GM21737 (cell line): ENCODE measurements around the gene CTSO.
"Not testable (repeated sequence)": the region's sequence is repeated elsewhere in the genome, so short reads cannot be mapped to it uniquely, and the experiment has no call there.

Experiments used
- ATAC-seq: cut with Tn5 transposase; IDR thresholded peaks from one replicate; pipeline ENCODE4 v1.9.1; 2021; ENCODE audit warnings: mild to moderate bottlenecking, moderate library complexity; ENCODE audit not compliant: unreplicated experiment

Gene CTSO

DNA sequence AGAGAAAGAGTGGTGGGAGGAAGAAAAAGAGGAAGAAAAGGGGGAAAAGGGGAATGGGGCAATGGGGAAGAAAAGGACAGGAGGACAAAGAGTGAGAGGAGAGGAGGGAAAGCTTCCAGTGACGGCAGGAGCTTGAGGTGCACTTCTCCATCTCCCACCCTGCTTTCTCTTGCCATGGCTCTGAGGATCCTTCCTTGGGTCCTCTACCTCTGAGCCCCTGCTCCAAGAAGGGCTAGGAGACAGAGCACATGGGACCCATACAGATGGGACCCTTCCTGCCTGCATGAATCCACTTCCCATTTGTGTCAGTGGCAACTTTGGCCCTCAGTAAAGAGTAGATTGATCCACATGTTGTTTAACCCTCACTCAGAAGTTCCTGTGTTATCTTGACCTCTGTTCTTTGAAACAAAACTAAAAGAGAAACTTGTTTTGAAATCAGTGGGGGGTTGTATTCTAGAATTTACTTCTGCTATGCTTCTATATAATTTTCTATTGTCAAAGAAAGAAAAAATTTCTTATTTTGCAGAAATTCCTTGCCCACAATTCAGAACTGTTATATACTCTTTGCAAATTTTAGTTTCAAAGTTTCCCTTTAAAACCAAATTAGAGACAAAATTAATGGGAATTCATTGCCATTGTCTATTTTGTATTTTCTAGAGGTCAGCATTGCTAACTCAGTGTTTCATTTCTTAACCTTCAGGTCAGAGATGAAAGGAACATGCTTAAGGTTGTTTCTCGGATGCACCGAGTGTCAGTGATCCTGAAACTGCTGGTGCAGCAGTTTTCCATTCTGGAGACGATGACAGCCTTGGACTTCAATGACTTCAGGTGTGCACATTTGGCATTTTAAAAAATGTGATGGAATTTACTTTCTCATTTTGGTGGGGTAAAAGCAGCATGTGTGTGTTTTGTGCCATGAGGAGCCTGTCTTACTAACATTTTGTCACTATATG, 45.2 kb downstream of the CTSO start:
- no peak for ATAC-seq

DNA sequence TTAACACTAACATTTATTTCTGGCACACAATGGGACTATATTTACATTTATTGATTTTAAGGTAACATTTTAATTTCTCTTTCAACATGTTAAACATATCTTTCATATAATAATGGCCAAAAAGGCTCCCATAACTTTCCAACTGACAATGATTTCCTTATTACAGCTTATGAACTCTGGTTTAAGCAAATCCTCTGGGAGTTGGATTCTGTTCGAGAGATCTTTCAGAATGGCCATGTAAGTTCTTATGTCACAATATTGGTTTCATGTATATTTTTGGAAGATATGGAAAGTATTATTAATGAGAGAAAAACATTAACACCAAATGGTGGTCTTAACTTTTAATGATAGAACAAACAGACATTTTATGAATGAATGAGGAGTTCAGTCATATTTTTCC, 46.1 kb downstream of the CTSO start:
- no peak for ATAC-seq

DNA sequence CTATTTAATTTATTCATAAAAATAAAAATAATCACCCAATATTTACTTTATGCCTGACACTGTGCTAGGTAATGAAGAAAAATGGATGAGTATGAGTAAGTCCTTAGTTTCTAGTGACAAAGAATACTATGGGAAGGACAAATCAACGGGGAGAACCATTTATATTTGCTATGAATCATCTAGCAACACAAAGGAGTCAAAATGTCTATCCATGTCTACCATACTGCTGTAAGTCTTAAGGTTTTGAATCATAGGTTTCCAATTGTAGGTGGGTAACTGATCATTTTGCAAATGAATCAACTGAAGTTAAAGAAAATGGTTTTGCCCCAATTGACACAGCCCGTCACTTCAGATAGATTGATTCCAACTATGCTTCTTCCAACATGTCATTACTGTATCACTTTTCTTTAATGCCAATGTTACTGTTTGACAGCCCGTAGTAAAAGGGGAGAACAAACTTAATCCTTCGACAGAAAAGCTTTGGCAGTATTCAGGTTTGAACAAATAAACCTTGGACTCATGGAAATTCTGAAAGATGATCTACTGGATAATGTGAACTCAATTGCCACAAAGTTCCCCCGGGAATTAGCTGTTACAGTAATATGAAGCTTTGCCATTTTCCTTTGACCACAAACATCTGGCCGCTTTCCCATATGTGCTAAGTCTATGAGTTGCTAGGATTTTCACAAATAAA, 47.0 kb downstream of the CTSO start:
- no peak for ATAC-seq

DNA sequence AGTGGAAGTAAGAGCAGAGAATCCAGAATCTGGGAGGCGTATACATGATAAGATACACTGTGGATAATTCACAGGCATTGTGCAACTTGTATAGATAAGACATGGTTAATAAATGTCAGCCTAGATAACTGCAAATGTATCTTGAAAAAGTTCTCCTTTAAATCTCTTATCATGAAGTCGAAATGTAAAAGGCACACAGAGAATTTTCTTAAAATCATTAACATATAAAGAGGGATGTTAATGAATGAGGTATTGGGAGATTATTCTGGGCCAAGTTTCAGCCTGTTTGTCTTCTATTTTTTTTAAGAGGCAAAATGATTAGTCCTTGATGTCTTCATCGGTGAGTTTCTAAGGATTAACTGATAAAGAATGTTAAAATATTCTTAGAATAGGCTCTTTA, 49.3 kb downstream of the CTSO start:
- ATAC-seq = no peak

DNA sequence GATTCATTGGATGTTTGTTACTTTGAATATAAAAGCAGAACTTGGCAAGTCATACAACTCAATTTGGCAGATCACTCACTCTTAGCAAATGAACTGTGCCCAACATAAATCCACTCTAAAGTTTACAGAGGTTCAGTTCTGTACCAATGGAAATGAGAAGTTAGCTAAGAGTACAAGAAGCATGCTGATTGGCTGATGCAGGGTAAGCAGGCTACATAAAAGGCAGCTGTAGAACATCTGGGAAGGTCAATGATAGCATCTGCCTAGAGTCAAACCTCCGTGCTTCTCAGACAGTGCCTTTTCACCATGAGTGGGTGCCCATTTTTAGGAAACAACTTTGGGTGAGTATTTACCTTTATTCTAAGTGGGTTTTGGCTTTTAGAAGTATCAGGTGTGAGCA, 50.2 kb downstream of the CTSO start, which contains the start of gene TDO2:
TDO2 (plus strand) TSS at position 244 of the 400 bp plus-strand sequence; CDS start at position 307, 63 bp downstream.
- ATAC-seq = no peak

DNA sequence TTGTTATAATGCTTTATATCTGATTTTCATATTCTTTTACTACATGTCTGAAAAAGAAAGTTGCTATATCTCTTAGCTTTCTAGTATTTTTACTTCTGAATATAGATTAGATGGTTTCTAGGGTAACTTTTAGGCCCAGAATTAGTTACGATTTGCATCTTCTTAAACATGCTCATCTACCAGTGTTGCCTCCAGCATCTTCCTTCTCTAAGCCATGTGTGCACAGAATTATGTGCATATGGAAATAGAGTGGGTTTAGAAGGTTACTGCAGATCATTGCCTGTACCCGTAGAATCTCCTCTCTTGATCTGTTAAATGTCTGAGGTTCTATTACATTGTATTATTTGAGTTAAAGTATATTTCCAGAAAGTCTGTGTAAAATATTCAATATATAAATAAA, 52.7 kb downstream of the CTSO start:
- no peak for ATAC-seq

DNA sequence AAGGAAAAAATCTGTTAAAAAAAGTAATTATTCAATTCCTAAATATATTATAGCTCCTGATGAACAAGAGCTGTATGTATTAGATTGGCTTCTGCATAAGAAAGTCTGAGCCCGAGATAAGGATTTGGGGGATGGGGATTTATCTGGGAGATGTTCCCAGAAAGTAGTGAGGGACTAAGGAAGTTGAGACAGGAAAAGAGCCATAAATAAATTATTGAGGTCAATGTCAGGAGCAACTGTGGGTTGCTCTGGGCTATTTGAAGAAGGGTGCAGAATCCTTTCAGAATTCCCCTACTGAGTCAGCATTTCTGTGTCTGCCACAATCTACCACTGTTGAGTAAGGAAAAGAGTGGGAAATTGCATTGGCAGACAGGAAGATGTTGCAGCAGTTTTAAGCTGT, 53.3 kb downstream of the CTSO start:
- no peak for ATAC-seq

DNA sequence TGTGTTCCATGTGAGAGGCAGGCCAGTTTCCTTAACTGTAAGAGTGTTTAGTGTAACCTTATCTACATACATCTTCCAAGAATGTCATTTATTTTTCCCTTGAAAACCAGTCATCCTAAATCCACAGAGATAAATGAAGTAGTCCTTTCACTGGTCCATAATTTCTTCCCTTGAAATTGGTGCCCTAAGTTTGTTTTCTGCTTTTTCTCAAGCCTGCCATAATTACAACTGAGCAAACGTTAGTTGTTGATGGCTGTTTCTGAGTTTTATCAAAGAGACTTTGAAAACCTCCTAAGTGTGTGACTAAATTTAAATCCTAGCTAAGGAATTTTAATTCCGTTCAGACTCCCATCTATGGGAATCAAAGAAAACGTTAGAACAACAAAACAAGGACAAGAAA, 53.8 kb downstream of the CTSO start:
- ATAC-seq = no peak

DNA sequence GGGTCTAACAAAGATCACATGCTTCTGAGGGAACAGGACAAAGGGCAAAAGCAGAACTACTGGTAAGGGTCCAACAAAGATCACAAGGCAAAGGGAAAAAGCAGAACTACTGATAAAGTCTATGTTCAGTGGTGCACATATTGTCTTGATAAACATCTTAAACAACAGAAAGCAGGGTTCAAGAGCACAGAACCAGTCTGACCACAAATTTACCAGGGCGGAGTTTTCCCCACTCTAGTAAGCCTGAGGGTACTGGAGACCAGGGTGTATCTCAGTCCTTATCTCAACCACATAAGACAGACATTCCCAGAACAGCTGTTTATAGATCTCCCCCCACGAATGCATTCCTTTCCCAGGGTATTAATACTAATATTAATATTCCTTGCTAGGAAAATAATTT, 55.3 kb downstream of the CTSO start:
- not testable (repeated sequence) for ATAC-seq

DNA sequence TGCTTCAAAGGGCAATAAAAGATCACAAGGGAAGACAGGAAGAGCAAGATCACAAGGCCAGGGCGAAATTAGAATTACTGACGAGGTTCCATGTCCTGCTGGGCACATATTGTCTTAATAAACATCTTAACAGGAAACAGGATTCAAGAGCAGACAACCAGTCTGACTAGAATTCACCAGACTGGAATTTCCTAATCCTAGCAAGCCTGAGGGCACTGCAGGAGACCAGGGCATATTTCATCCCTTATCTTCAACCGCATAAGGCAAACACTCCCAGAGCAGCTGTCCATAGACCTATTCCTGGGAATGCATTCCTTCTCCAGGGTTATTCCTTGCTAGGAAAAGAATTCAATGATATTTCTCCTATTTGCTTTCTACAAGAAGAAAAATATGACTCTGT, 62.6 kb downstream of the CTSO start:
- no peak for ATAC-seq

DNA sequence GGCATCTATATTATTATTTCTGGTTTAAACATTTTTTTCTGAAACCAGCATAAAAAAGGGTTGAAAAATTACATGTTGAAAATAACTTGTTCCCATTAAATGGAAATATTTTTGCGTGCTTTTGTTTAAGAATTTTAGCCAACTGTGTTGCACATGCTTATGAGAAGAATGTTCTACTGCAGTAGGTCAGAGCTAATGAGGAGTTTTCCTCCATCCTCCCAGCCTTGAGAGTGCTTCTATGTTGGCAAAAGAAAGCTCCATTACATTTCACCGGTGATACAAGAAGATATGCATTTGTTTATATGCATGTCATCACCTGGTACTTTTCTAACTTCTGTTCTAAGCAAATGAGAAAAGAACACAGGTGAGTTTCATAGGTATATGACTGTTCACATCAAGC, 63.7 kb downstream of the CTSO start:
- no peak for ATAC-seq

DNA sequence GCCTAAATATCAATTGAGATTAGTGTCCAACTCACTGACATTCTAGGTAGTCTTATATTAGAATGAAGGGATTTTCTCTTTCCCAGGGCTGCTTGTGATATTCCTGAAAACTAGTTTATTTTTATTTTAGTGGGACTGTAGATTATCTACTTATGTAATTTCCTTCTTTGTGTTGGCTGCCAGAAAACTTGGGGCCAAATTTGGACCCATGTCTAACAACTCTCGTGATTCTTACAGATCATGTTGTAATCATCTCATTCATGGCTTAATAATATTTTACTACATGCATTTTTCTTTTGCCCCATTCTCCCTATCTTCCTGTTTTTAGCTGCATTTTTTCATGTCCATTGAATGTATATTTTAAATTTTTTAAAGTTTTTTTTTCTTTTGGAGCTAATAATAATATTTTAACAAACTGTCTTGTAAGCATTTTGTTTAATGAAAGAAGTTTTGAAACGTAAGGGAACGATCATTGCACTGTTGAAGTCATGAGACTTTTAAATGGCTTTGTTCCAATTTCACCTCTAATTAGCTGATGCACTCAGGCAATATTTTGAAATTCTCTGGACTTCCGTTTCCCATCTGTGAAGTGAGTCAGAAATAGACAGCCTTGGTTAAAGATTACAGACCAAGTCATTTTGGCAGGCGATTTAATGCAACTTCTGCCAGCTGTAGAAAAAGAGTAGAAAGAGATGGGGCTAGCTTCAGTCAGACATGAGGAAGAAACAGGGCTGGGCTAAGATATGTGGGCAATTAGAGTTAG, 64.5 kb downstream of the CTSO start:
- ATAC-seq = peak; percentile 88

DNA sequence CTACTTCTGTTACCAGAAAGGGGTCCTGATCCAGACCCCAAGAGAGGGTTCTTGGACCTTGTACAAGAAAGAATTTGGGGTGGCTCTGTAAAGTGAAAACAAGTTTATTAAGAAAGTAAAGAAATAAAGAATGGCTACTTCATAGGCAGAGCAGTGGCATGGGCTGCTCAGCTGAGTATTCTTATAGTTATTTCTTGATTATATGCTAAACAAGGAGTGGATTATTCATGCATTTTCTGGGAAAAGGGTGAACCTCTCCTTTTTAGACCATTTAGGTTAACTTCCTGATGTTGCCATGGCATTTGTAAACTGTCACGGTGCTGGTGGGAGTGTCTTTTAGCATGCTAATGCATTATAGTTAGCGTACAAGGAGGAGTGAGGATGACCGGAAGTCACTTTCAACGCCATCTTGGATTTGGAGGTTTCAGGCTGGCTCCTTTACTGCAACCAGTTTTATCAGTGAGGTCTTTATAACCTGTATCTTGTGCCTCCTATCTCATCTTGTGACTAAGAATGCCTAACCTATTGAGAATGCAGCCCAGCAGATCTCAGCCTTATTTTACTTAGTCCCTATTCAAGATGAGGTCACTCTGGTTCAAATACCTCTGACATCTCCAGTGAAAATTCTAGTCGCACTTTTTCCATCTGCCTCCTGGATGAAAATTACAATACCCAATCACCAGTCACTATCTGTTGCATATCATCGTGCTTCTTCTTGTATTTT, 65.7 kb downstream of the CTSO start:
- ATAC-seq = no peak

DNA sequence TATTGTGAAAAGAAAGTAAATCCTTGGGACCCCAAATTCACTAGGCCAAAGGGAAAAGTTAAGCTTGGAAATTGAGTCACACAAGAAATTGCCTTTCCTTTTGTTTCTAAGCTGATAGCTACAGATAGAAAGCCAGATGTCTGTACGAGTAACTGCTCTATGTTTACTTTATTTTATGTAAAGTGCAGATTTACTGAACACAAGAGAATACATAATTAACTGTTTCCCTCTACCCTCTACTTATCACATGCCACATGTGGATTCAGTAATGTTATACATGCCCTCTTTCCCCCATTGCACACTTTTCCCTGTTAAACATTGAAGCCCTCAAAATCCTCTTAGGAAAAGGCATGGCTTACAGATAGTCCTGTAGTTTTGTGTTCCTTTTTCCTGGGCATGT, 66.6 kb downstream of the CTSO start:
- ATAC-seq = no peak

DNA sequence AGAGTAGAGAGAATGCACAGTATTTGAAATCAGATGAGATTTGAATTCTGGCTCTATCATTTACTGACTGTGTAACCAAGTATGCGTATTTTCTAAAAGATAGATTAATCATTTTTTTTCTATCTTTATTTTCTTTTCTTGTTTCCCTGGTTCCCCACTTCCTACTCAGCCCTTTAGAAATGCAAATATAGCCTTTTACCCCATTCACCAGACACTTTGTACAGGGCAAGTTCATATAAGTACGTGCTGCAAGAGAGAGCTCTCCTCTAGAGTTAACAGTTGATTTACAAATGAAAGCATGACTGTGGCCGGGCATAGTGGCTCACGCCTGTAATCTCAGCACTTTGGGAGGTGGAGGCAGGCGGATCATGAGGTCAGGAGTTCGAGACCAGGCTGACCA, 68.0 kb downstream of the CTSO start:
- ATAC-seq = no peak

DNA sequence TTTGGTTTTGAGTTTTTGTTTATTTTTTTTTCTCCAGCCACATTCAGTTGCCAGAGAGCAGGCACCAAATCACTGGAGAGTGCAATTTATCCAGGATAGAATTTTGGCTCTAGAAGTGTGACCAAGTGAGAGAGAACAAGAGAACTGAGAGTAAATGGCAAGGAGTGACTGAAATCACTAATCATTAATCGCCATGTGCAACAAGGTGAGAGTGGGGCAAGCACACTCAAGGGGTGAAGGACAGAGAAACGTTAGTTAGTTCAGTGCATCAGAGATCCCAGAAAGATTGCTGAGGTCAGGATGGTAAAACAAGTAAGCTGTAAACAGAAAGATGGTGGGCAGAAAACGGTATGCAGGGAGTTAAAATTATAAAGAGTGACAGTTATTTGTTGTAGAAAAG, 69.8 kb downstream of the CTSO start:
- no peak for ATAC-seq

DNA sequence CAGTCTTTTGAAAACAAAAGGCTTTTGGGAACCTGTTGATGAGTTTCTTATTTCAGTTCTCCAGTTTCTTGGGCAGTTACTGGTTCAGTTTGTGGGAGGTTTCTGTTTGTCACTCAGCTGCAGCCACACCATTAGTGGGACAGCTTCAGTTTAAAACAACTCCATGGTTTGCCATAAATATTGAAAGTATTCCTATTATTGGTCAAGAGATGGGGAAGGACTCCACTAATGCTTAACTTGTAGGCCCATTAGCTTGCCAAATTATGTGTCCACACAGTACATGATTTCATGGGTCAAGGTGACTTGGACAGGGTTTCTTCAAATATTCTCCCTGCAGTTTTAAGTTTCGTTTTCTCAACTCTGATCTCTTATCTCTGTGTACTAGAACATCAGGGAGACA, 72.1 kb downstream of the CTSO start:
- no peak for ATAC-seq

DNA sequence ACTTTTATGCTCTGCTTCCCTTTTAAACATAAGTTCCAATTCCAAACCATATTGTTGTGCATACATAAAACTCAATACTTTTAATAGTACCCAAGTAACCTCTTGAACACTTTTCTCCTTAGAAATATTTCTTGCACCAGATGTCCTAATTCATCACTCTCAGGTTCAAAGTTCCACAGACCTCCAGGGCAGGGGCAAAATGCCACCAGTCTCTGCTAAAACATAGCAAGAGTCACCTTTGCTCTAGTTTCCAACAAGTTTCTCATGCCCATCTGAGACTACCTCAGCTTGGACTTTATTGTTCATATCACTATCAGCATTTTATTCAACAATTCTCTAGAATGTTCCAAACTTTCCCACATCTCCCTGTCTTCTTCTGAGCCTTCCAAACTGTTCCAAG, 73.9 kb downstream of the CTSO start:
- no peak for ATAC-seq

DNA sequence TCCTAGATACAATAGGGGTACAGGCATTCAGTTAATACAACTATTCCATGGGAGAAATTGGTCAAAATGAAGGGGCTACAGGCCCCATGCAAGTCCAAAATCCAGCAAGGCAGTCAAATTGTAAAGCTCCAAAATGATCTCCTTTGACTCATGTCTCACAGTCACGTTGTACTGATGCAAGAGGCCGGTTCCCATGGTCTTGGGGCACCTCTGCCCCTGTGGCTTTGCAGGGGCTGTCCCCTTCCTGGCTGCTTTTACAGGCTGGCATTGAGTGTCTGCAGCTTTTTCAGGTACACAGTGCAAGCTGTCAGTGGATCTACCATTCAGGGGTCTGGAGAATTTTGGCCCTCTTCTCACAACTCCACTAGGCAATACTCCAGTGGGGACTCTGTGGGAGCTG, 75.1 kb downstream of the CTSO start:
- no peak for ATAC-seq

DNA sequence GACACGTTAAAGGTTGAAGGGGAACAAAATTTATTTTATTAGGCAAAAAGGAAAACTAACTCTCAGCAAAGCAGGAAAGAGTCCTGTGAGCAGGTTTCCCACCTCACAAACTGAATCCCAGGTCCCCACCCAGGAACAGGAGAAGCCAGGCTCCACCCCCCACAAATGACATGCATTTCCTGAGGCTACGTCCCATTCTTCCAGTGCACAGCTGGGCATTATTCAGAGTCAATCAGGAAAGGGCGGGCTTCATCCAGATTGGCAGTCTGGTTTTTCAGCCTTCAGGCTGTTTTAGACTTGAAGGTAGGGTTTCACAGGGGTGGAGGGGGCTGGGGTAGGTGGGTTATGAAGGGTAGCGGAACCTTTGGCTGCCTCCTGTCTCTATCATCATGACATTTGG, 75.7 kb downstream of the CTSO start:
- ATAC-seq = no peak

DNA sequence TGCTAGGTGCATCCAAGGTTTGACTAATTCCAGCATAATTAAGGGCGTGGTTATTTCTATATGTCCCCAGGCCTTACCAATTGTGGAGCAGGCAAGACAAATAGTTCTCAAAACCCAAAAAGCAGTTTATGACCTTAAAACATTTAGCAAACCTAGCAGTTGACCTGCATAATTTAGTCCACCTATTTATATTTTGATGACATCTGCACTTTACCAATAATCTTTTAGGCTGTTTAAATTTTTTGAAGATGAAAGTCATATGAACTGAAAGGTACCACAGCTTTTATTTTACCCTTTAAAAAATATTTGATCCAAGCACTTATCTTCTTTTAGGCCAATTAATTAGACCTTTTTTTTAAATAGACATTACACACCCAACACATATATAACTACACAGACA, 77.8 kb downstream of the CTSO start:
- ATAC-seq = no peak
